GM13976 (cell line): ENCODE results near the gene KCNN2.
"Not testable (repeated sequence)": the region's sequence is repeated elsewhere in the genome, so short reads cannot be mapped to it uniquely, and the experiment has no call there.

Experiments
- DNase-seq: peaks from one replicate; pipeline ENCODE4 v3.0.0; 2012; ENCODE audit warnings: low spot score
- in situ Hi-C: fragments of 300-500 bp; cut with MboI; formaldehyde crosslinking; loops from one replicate; pipeline ENCODE4 v1.12.0; 2022; ENCODE audit warnings: low sequenced_read_pairs, mixed read lengths, inconsistent platforms; ENCODE audit not compliant: unreplicated experiment
- TF ChIP-seq, protein P1 (sequence below): IDR thresholded peaks from 2 replicates; pipeline ENCODE4 v1.5.1; 2012; ENCODE audit warnings: borderline replicate concordance, mild to moderate bottlenecking; ENCODE audit not compliant: insufficient read depth; ENCODE audit errors: extremely low read depth, missing control alignments, control extremely low read depth

KCNN2 gene

GRCh38 chr5:114419959-114420358 is 58.1 kb downstream of the KCNN2 start:
- TF ChIP-seq, protein P1, sequence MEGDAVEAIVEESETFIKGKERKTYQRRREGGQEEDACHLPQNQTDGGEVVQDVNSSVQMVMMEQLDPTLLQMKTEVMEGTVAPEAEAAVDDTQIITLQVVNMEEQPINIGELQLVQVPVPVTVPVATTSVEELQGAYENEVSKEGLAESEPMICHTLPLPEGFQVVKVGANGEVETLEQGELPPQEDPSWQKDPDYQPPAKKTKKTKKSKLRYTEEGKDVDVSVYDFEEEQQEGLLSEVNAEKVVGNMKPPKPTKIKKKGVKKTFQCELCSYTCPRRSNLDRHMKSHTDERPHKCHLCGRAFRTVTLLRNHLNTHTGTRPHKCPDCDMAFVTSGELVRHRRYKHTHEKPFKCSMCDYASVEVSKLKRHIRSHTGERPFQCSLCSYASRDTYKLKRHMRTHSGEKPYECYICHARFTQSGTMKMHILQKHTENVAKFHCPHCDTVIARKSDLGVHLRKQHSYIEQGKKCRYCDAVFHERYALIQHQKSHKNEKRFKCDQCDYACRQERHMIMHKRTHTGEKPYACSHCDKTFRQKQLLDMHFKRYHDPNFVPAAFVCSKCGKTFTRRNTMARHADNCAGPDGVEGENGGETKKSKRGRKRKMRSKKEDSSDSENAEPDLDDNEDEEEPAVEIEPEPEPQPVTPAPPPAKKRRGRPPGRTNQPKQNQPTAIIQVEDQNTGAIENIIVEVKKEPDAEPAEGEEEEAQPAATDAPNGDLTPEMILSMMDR = no peak
- in situ Hi-C loops = no loop called here

GRCh38 chr5:114427204-114427603 is 65.3 kb downstream of the KCNN2 start:
- in situ Hi-C loops = no loop called here

More at GRCh38 chr5:114419959-114420358, 58.1 kb downstream of the KCNN2 start:
- no peak for DNase-seq

GRCh38 chr5:114430532-114430931 is 68.7 kb downstream of the KCNN2 start:
- DNase-seq = no peak
- TF ChIP-seq, protein P1 = no peak
- in situ Hi-C loops = no loop called here

More at GRCh38 chr5:114427204-114427603, 65.3 kb downstream of the KCNN2 start:
- TF ChIP-seq, protein P1 = no peak
- DNase-seq = no peak

DNA sequence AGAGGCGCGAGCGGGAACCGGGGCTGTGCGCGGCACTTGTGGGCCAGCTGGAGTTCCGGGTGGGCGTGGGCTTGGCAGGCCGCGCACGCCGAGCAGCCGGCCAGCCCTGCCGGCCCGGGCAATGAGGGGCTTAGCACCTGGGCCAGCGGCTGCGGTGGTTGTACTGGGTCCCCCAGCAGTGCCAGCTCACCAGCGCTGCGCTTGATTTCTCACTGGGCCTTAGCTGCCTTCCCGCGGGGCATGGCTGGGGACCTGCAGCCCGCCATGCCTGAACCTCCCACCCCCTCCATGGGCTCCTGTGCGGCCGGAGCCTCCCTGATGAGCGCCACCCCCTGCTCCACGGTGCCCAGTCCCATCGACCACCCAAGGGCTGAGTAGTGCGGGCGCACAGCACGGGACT is 70.8 kb downstream of the KCNN2 start:
- in situ Hi-C loops, DNase-seq: not testable (repeated sequence)

DNA sequence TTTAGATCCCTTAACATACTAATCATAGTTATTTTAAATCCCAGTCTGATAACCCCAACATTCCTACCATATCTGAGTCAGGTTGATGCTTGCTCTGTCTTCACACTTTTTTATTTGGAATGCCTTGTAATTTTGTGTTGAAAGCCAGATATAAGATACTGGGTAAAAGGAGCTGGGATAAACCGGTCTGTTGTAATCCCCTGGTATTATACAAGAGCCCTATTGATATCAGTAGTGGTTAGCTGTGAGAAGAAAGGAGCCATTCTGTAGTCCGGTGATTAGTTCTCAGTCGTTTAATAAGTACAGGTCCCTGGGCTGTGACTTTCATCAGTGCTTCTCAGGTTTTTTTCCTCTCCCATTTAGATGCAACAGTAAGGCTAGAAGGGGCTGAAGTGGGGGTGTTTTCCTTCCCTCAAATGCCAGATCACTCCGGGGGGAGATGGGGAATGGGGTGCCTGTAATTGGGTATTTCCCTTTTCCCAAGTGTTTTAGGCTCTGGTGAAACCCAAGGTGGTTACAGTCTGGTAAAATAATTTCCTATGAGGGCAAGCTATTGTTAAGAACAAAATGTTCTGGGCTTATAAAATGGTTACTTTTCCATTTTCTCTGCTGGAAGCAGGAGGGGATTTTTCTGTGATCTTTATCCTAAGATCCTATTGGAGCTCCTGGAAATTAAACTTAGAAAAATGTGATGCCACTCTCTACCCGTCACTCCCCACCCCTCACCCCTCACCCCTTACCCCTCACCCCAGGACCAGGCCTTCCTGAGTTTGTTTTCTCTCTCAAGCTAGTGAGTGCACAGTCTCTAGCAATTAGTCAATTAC is 72.7 kb downstream of the KCNN2 start:
- in situ Hi-C loops = no loop called here
- DNase-seq = no peak
- TF ChIP-seq, protein P1 = no peak

DNA sequence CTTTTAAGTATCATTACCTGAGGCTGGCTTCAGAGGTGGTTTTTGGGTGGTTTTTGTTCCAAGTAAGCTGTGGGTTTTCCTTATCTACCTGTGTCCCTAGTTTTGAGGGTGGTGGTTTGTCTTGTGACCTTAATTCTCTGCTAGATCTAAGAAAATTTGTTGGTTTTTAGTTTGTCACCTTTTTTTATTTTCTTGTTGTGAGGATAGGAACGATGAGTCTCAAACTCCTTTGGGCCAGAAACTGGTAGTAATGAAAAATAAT is 73.3 kb downstream of the KCNN2 start:
- TF ChIP-seq, protein P1 = no peak
- in situ Hi-C loops = no loop called here

DNA sequence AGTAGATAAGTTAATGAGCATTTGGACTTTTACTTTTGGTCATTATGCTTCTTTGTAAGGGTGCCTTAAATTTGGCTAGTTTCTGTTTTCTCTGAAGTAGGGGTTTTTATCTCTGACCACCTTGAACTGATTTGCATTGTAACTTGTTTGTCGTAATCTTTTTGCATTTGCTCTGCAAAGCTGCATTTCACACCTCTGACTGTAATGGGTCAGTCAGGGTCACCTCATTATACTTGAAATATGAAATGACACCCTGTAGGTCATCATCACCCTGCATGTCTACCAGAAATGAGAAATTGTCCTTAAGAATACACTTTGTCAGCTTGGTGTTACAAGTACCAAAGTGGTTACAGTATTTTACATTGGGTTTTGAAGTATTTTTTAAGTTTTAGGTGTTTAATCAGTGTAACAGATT is 74.0 kb downstream of the KCNN2 start:
- TF ChIP-seq, protein P1 = no peak
- peak; percentile 21 for DNase-seq
- in situ Hi-C loops = no loop called here

More for the DNA sequence above, 73.3 kb downstream of the KCNN2 start:
- no peak for DNase-seq
